GM18498 (cell line): ENCODE results near the gene TNFRSF6B.

ENCODE experiments used
- ATAC-seq: cut with Tn5 transposase; IDR thresholded peaks from one replicate; pipeline ENCODE4 v1.9.1; 2021; ENCODE audit warnings: mild to moderate bottlenecking, moderate library complexity; ENCODE audit not compliant: unreplicated experiment

Gene TNFRSF6B

DNA sequence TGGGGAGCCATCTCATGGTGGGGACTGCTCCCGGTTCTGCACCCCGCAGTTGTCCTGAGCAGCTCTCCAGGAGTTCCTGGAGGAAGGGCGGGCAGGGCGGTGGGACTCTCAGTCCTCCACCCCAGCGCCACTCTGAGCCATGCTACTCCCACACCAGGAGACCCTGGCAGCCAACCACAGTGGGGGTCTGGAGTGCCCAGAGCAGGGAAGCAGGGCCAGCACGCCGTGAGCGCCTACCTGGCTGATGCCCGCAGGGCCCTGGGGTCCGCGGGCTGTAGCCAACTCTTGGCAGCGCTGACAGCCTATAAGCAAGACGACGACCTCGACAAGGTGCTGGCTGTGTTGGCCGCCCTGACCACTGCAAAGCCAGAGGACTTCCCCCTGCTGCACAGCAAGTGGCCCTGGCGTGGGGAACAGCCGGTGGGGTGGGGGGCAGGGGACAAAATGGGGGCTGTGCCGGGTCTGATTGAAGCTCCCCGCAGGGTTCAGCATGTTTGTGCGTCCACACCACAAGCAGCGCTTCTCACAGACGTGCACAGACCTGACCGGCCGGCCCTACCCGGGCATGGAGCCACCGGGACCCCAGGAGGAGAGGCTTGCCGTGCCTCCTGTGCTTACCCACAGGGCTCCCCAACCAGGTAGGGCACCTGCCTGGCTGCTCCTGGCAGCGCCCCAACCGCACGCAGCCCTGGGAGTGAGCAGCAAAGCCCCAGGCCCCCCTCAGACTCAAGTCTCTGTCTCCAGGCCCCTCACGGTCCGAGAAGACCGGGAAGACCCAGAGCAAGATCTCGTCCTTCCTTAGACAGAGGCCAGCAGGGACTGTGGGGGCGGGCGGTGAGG is 1.6 kb upstream of the TNFRSF6B start:
- no peak for ATAC-seq

DNA sequence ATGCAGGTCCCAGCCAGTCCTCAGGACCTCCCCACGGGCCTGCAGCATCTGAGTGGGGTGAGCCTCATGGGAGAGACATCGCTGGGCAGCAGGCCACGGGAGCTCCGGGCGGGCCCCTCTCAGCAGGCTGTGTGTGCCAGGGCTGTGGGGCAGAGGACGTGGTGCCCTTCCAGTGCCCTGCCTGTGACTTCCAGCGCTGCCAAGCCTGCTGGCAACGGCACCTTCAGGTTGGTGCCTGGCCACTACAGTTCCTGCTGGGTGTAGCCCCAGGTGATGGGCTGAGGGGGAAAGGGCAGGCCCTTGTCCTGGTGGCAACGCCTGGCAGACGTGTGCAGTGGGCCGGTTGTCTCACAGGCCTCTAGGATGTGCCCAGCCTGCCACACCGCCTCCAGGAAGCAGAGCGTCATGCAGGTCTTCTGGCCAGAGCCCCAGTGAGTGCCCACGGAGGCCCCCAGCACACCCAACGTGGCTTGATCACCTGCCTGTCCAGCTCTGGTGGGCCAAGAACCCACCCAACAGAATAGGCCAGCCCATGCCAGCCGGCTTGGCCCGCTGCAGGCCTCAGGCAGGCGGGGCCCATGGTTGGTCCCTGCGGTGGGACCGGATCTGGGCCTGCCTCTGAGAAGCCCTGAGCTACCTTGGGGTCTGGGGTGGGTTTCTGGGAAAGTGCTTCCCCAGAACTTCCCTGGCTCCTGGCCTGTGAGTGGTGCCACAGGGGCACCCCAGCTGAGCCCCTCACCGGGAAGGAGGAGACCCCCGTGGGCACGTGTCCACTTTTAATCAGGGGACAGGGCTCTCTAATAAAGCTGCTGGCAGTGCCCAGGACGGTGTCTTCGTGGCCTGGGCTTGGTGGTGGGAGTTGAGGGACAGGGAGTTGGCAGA is 787 bp upstream of the TNFRSF6B start:
- no peak for ATAC-seq

DNA sequence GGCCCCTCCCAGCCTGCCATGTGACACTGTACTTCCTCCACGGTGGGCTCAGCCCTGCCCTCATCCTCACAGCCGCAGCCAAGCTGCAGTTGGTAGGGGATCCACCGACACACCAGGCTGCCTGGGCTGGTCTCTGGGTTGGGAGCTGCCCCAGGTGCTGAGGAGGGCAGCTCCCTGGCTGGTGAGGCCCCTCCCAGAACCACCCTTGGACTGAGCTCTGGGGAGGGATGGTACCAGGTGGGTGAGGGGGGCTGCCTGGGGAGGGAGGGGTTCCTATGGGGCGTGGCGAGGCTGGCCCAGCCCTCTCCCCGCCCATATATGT is 185 bp upstream of the TNFRSF6B start:
- no peak for ATAC-seq

DNA sequence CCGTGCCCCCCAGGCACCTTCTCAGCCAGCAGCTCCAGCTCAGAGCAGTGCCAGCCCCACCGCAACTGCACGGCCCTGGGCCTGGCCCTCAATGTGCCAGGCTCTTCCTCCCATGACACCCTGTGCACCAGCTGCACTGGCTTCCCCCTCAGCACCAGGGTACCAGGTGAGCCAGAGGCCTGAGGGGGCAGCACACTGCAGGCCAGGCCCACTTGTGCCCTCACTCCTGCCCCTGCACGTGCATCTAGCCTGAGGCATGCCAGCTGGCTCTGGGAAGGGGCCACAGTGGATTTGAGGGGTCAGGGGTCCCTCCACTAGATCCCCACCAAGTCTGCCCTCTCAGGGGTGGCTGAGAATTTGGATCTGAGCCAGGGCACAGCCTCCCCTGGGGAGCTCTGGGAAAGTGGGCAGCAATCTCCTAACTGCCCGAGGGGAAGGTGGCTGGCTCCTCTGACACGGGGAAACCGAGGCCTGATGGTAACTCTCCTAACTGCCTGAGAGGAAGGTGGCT is 960 bp downstream of the TNFRSF6B start:
- ATAC-seq = no peak

DNA sequence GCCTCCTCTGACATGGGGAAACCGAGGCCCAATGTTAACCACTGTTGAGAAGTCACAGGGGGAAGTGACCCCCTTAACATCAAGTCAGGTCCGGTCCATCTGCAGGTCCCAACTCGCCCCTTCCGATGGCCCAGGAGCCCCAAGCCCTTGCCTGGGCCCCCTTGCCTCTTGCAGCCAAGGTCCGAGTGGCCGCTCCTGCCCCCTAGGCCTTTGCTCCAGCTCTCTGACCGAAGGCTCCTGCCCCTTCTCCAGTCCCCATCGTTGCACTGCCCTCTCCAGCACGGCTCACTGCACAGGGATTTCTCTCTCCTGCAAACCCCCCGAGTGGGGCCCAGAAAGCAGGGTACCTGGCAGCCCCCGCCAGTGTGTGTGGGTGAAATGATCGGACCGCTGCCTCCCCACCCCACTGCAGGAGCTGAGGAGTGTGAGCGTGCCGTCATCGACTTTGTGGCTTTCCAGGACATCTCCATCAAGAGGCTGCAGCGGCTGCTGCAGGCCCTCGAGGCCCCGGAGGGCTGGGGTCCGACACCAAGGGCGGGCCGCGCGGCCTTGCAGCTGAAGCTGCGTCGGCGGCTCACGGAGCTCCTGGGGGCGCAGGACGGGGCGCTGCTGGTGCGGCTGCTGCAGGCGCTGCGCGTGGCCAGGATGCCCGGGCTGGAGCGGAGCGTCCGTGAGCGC is 1.6 kb downstream of the TNFRSF6B start:
- no peak for ATAC-seq

DNA sequence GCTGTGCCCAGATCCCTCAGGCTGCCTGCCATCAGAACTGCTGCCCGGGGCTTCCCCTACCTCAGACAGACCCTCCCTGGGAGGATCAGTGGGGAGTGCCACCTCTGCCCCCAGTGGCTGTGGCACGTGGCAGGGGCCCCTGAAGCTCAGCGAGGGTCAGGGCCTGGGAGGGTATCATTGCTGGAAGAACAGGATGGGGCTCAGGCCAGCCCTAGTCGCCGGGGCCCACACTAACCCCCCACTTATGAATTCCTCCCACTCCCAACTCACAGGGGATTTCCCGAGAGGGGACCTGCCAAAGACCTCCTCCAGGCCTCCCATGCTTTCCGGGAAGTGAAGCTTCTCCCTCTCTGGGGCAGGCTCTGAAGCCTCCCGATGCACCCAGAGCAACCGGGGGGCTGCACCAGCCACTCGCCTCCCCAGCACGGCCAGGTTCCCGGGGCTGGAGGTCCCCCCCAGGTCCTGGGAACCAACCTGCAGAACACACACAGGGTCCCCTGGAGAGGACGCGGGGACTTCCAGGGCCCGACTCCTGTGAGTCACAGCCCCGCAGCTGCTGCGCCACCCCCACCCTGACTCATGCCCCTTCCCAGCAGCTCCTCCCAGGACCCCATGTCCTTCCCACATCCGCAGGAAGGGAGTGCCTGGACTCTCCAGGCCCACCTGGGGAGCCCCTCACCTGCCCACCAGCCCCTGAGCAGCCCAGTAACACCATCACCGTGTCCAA is 2.5 kb downstream of the TNFRSF6B start:
- no peak for ATAC-seq

DNA sequence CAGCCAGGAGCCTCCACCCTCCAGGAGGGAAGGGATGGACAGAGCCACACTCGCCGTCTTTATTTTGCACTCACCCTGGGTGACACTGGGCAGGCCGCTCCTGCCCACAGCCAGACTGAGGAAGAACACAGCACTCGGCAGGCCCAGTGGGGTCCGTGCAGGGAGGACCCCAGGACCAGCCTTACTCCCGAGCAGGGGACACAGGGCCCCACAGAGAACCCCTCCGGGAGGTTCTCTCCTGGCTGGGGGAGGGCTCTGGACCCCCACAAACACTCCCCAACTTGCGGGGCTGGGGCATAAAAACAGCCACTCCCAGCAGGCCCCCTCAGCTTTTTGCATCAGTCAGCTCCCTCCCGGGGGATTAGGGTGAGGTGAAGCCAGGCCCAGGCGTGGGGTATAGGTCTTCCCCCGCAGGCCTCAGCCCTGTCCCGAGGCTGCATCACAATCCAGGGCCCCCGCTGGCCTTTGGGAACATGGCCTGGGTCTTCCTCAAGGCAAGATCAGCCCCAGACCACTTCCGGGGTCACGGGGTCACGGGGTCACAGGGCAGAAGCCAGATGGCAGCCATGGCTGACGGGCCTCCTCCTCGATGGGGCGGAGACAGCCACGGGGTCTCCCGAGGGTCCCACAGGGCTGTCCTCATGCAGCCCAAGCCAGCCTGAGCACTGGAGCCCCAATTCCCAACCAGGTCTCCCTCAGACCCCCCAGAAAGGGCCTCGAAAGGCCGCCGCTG is 3.2 kb downstream of the TNFRSF6B start:
- no peak for ATAC-seq

DNA sequence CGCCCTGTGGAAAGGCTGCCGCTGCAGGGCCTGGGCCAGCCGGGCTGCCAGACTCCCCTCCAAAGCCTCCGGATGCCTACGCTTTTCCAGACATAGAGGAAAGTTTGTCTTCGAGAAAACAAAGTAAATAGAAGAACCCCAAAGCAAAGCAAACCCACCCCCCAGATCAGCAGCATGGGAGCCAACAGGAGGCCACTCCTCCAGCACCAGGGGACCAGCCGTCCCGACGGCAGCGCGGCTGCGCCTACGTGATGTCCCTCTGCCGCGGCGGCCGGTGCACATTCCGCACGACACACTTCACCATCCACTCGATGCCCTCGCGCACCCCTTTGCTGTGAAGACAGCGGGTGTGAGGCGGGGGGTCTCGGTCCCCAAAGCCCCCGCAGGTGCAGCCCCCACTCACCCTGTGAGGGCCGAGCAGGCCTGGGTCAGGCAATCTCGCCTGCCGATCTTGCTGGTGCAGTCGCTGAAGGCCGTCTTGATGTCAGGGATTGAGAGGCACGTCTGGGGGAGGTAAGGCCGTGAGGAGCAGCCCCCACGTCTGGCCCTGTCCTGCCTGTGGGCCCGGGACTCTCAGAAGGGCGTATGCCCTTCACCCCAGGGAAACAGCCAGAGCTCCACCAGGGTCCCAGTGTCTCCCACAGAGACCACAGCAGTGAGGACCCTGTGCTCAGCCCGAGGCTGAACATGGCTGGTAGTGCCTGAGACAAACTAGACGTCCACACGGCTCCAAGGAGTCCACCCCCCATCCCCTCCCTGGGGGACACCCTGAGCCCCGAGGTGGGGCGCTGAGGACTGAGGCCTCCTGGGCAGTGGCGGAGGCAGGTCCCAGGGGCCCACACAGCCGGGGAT is 4.0 kb downstream of the TNFRSF6B start:
- ATAC-seq = no peak

DNA sequence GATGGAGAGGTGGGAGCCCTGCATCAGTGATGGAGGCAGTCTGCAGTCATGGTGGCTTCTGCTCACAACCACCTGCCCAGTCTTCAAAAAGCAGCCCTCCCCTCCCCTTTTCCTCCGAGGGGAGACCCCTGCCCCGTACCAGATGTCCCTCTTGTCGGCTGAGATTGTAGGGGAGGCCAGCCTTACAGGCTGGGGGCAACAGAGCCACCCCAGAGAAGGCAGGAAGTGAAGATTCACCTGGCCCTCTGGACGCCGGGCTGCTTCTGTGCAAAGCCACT is 4.5 kb downstream of the TNFRSF6B start:
- ATAC-seq = no peak

DNA sequence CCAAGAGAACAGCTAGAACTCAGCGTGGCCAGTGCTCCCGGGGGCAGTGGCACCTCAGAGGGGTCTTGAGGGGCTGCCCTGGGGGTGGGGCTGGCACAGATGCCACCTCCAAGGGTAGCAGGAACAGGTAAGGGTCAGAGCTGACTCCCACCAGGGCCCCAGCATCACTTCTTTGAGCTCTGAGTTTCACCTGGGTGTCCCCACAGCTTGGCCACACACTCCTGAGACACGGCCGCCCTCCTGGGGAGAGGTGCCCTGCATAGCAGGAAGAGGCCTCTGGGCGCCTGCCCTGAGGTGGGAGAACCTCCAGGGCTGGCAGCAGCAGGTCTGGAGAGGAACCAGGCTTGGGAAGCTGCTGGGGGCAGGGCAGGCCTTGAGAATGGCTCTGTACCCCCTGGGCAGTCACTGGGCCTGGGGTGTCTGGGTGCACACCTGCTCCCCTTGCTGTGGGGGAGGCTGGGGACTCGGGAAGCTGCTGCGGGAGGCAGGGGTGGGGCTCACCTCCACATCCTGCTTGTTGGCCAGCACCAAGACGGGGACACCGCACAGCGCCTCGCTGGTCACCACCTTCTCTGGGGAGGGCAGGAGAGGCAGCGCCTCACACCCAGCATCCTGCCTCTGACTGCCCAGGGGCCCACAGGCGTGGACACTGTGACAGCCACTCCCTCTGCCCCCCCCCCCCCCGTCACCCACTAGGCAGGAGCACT is 5.0 kb downstream of the TNFRSF6B start:
- no peak for ATAC-seq

DNA sequence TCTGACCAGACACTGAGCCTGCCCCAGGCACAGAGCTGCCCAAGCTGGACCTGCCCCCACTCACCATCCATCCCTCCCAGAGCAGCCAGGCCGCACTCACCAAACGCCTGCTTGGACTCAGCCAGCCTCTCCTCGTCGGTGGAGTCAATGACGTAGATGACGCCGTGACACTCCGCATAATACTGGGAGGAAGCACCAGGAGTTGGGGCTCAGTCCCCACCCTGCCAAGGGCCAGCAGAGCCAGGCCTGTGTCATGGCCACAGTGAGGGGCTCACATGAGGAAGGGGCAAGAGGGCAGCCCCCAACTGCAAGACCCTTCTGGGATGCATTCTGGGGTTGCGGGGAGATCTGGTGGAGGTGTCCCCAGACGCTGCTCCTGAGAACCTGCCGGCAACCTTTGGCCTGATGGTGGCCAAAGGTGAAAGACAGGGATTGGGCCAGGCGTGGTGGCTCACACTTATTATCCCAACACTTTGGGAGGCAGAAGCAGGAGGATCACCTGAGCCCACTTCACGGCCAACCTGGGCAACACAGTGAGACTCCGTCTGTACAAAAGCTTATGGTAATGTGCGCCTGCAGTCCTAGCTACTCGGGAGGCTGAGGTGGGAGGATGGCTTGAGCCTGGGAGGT is 5.7 kb downstream of the TNFRSF6B start:
- ATAC-seq = no peak

DNA sequence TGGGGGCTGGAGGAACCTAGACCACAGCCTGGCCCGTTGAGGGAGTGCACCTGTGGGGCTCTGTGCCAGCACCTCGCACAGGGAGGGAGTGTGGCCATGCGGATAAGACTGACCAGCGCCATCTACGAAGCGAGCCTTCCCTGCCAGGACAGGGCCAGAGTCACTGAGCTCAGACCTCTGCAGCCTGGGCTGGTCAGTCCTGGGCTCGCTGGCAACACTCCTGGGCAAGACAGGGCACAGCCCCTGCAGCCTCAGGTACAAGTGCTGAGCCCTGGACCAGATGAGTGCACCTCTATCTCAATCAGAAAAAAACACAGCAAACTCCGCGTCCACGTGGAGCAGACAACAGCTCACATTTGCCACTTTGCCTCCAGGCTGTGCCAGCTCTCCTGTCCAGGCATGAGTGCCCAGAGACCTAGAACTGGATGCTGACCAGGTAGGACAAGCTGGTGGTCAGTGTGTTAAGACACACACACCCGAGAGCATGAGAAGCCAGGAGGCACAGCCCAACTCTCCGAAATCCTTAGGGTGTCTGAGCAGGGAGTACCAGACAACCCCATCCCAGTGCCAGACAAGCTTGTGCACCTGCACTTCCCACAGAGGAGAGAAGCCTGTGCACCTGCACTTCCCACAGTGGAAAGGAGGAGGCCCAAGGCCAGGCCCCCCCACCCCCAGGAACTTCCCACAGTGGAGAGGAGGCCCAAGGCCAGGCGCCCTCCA is 6.5 kb downstream of the TNFRSF6B start:
- no peak for ATAC-seq

DNA sequence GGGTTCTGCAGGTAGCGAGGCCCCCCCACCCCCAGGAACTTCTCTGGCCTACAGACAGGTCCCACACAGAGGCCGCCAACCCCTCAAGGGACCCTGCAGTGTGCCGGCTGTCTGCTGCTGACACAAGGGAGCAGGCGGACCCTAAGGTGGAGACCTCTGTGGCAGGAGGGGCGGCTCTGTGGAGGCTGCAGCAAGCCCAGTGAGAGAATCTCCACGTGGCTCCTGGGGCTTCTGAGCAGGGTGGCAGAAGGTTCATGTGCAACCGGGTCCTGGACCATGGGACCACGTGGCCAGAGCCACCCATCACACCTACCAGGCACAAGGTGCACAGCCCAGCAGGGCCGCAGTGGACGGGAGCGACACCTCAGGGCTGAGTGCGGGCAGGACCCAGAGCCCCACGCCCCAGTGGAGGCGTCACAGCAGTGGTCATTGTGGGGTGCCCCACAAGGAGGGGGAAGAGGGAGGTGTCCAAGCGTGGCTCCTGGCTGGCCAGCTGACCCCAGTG is 7.1 kb downstream of the TNFRSF6B start:
- ATAC-seq = no peak

DNA sequence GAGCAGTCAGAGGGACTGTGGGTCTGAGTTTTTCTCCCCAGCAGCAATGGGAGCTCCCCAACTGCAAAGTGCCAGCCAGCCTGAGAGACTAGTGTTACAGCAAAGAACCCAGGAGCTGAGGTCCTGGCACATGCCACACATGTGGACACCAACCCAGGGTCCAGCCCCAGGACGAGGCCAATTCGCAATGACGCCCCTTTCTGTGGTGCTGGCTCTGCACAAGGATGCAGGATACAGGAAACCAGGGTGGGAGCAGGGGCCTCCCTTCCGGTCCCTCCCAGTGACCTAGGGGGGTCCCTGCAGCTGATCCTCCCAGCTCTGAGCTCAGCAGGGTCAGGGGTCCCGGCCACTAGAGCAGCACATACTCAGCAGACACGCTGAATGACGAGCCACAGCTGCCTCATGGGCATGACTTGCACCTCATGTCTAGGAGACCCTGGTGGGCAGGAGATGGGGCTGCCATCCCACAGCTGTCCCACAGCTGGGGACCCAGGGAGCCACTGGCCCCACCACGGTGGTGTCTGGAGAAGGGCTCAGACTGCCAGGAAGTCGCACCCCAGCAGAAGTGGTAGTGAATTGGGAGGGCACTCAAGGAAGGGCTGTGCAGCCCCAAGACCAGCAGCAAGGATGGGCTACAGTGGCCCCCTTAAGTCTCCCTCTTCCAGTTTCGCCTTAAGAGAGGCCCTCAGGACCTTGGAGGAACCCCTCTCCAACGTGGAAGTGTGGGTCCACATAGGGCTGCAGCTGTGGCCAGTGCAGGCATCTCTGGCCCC is 7.7 kb downstream of the TNFRSF6B start:
- ATAC-seq = no peak

DNA sequence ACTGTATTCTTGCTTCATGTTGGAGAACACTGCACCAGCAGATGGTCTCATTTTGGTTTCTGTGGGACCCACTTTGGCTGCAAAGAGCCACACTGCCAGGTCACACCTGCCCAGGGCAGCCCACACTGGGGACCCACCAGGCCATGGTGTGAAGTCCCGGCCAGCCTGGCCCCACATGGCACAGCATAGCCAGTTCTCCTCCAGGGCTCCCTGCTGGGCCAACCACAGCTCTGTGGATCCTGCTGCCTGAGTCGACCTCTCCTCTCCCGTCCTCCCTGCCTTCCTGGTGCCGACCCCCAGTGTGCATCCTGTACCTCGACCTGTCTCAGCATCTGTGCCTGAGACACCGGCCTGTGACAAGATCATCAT is 8.3 kb downstream of the TNFRSF6B start:
- ATAC-seq = no peak

DNA sequence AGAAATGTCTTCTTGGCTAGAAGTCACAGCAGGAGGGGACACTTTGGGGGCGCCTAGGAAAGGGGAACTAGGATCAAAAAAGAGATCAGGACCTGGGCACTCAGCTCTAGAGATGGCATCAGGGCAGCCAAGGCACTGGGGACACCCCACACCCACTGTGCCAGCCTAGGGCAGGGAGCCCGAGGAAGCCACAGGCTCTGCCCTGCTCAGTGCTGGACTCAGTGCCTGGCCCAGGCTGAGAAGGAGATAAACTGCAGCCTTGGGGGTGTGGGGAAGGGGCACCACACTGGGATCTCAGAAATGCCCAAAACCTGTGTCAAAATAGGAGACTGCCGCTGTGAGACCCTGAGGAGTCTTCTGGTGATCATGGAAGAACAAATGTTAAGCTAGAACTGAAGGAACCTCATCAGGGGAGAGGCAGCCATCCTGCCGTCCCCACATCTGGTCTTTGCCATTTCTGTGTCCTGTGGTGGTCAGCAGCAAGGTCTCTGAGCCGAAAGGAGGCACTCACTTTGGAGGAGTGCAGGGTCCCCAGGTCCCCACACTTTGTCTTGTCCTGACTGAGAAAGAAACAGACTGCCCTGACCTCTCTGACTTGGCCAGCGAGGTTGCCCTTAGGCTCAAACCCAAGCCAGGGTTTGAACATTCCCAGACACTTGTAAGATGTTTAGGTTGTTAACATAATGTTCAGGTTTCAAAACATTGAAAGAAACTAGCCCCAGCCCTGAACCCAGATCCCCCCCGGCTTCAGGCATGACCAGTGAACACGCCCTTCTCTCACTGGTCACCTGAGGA is 9.0 kb downstream of the TNFRSF6B start:
- ATAC-seq = no peak
